Daoy (cell line): ENCODE measurements around the gene PSG3. TPM values are rescaled to one million over a fixed set of nuclear protein-coding genes. Genes with fewer than 3 reads are reported as not detected.
"Not testable (repeated sequence)": the region's sequence is repeated elsewhere in the genome, so short reads cannot be mapped to it uniquely, and the experiment has no call there.

Source experiments
- DNase-seq: peaks from one replicate; pipeline ENCODE4 v3.0.0-alpha.2; 2015; ENCODE audit warnings: low read depth
- total RNA-seq: library from RNA; depleted of rRNA; stranded (reverse); fragments of >200 nt; shearing (Covaris generic); gene quantifications from 2 replicates; pipeline ENCODE4 v1.2.3, GENCODE V29; 2014; rRNA removed

Gene PSG3
- not detected in 2 replicates for total RNA-seq

GRCh38 chr19:42740381-42740780, at the start of gene PSG3:
PSG3 (minus strand) TSS chr19:42740481; CDS start chr19:42740384, 97 bp downstream.
- DNase-seq, result not testable (repeated sequence)

DNA sequence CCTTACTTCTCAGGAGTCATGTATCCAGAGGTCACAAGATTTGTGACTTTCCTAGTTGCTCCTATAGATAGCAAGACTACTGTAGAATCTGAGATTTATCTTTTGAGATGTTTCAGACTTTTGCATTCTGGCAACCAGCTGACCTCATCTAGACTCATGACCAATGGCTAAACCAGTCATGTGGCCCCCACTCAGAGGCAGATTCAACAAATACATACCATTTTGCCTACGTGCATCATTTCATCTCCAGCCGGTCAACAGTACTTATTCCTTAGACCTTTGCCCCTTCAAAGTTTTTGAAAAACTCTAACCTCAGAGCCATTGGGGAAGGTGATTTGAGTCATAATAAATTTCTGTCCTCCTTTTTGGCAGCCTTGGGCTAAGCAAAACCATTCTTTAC, 48.5 kb upstream of the PSG3 start:
- DNase-seq, result not testable (repeated sequence)

DNA sequence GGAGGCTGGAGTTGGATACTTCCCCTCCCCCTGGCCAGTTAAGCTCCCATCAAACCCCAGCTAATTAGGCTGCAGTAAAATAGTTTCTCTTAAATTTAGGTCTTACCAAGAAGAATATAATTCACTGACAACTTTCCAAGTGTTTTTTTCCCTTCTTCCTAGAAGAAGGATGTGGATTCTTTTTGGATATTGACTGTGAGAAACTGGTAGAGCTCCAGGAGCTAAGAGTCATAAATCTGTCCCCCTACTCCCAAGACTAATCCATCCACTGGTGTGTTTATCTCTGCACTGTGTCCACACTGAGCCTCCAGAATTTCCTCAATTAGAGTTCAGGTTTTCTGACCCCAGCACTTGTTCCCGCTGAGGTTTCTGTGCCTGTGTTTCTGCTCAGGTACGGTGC, 47.5 kb upstream of the PSG3 start:
- DNase-seq, result not testable (repeated sequence)

DNA sequence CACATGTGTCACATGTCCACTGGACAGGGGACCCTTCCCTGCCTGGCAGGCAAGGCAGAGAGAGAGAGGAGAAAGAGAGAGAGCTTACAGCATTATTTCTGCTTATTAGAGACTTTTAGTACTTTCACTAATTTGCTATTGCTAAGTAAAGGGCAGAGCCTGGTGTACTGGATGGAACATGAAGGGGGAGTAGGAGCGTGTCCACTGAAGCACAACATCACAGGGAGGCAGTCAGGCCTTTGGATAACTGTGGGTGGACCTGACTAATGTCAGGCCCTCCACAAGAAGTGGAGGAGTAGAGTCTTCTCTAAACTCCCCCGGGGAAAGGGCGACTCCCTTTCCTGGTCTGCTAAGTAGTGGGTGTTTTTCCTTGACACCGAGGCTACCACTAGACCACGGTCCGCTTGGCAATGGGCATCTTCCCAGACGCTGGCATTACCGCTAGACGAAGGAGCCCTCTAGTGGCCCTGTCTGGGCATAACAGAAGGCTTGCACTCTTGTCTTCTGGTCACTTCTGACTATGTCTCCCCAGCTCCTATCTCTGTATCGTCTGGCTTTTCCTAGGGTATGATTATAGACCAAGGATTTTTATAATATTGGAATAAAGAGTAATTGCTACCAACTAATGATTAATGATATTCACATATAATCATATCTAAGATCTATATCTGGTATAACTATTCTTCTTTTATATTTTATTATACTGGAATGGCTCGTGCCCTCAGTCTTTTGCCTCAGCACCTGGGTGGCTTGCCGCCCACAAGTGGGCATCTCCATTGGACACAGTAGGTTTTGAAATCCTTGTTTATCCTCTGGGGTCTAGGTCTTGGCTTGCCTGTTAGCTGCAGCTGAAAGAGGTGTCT, 36.7 kb upstream of the PSG3 start:
- DNase-seq, result peak; percentile 82

DNA sequence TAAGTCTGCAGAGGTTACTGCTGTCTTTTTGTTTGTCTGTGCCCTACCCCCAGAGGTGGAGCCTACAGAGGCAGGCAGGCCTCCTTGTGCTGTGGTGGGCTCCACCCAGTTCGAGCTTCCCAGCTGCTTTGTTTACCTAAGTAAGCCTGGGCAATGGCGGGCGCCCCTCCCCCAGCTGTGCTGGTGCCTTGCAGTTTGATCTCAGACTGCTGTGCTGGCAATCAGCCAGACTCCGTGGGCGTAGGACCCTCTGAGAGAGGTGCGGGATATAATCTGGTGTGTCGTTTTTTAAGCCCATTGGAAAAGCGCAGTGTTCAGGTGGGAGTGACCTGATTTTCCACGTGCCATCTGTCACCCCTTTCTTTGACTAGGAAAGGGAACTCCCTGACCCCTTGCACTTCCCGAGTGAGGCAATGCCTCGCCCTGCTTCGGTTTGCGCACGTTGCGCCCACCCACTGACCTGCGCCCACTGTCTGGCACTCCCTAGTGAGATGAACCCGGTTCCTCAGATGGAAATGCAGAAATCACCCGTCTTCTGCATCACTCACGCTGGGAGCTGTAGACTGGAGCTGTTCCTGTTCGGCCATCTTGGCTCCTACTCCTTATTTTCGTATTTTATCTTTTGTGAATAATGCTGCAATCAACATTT, 34.4 kb upstream of the PSG3 start:
- not testable (repeated sequence) for DNase-seq

DNA sequence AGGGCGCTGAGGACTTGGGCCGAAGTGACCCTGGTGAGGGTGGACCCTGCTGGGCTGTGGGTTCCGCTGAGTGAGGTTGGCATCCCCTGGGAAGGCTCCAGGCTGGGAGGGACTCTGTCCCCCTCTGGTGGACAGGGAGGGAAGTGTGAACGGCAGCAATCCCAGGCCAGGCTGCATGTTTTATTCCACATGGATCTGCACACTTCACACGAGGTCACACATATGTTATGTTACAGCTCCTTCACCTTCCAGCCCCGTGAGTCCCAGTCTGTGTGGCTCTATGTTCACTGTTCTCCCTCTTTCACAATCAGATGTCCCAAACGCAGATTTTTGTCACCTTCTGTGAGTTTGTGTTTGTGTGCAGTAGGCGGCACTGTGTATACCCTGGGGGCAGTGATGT, 27.0 kb upstream of the PSG3 start:
- not testable (repeated sequence) for DNase-seq

DNA sequence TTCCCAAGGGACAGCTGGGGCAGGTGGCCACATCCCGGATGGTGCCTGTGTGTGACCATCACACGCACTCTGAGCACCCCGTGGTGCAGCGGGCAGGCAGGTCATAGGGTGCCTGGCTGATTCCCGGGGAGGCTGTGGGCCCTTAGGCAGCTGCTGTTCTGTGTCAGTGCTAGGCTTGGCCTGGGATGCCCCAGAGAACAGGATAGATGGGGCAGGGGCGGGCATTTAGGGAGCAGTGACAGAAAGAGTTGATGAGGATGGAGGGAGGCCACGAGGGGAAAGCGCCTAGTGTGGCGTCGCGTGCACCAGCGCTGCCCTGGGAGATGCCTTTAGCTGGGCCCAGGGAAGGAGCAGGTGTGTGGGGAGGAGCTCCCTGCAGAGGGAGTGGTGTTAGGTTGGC, 26.6 kb upstream of the PSG3 start:
- DNase-seq, result not testable (repeated sequence)

- no peak for DNase-seq
These were observed 24.6 kb upstream of the PSG3 start for GRCh38 chr19:42764836-42765235.

DNA sequence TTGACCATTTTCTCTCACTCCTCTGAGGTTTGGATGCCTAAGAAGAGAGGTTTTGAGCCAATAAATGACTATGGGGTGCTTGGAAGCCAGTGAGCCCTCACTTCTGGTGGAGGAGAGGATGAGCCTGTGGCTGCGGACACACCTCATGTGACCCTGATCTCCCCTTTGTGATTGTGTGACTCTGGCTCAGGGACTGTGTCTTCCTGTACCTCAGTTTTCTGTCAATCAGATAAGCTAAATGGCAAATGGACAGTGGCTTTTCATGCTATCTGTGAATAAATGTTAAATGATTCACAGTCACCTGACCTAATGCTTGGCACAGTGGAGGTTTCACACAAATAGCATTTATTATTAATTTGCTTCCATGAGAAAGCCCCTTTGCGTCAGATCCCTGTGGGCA, 22.5 kb upstream of the PSG3 start:
- DNase-seq, result no peak

DNA sequence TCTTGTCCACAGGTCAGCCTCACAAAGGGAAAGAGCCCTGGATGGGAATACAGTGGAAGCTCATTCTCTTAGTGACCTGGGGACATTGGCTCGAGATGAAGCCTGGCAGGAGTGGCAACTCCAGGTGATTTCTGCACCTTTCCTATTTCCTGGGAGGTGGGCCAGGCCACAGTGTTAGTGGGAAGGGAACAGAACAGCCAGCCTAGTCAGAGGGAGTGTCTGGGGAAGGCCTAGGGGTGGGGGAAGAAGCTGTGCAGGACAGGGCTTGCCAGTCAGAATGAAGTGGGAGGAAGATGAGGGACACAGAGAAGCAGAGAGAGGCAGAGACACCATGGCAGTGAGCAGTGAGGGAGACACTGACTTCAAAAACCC, 21.6 kb upstream of the PSG3 start:
- not testable (repeated sequence) for DNase-seq

- DNase-seq, result peak; percentile 92
These were observed 21.0 kb upstream of the PSG3 start for GRCh38 chr19:42760954-42761923.

- not testable (repeated sequence) for DNase-seq
These were observed 18.4 kb upstream of the PSG3 start for GRCh38 chr19:42758667-42759066.

- not testable (repeated sequence) for DNase-seq
These were observed 12.0 kb upstream of the PSG3 start for GRCh38 chr19:42752246-42752645.

- not testable (repeated sequence) for DNase-seq
These were observed 1.7 kb upstream of the PSG3 start for GRCh38 chr19:42741726-42742607.

- not testable (repeated sequence) for DNase-seq
These were observed 2.7 kb downstream of the PSG3 start for GRCh38 chr19:42737581-42738011.

DNA sequence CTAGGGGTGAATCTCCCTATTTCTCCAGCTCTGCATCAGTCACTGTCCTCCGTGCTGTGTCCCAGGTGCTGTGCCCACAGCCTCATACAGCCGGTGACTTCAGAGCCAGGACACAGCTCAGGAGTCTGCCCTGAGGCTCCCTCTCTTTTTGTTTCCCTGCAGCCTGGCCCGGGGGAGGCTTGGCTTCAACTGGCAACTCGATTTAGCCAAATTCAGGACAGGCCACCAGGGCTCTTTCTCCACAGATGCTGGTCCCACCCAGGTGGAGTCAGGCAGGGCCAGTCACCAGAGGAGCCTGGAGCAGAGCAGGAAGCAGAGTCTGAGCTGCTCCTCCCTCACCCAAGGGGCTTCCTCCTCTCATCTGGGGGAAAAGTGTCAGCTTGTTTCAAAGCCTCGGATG, 11.9 kb downstream of the PSG3 start:
- not testable (repeated sequence) for DNase-seq

GRCh38 chr19:42714000-42714399, 26.3 kb downstream of the PSG3 start:
- DNase-seq, result not testable (repeated sequence)

DNA sequence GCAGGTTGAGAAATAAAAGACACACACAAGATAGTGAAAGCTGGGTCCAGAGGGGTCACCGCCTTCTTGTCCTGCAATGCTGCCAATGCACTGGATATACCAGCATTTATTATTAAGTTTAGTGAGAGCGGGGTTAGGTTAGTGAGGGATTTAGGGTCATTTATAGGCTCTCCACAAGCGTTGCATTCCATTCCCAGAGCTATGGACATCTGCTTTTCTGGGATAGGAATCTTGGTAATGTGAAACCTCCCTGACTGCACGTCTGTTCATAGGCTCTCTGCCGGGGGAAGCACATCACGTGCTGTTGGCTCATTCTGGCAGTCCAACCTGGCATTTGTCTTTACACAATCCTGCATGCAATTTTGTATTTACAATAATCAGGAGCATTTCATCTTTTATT, 27.5 kb downstream of the PSG3 start:
- not testable (repeated sequence) for DNase-seq

- not testable (repeated sequence) for DNase-seq
These were observed 29.3 kb downstream of the PSG3 start for GRCh38 chr19:42710986-42711385.

GRCh38 chr19:42697884-42698283, 42.4 kb downstream of the PSG3 start:
- DNase-seq, result peak; percentile 36
